GM12878 (cell line): Measurements from ENCODE around the gene BBC3.

ENCODE experiments used
- ESRRA ChIP-seq: IDR thresholded peaks from 2 replicates; pipeline ENCODE4 v1.6.1; 2012; ENCODE audit warnings: mild to moderate bottlenecking, low read length, improper control_type of control experiment
- FOXM1 ChIP-seq: IDR thresholded peaks from 2 replicates; pipeline ENCODE4 v1.6.1; 2012; ENCODE audit warnings: low read depth, mild to moderate bottlenecking, inconsistent platforms, low read length, moderate library complexity
- KLF5 ChIP-seq: fragments of 450-650 bp; IDR thresholded peaks from 2 replicates; pipeline ENCODE4 v1.6.1; 2014; ENCODE audit warnings: mild to moderate bottlenecking; ENCODE audit not compliant: partially characterized antibody
- TCF3 ChIP-seq: IDR thresholded peaks from 2 replicates; pipeline ENCODE4 v1.6.1; 2012; ENCODE audit warnings: low read depth, mild to moderate bottlenecking, low read length, borderline replicate concordance; ENCODE audit not compliant: insufficient read depth
- ZNF384 ChIP-seq: IDR thresholded peaks from 2 replicates; pipeline ENCODE4 v1.6.1; 2012; ENCODE audit warnings: low read depth, mild to moderate bottlenecking, low read length, improper control_type of control experiment, borderline replicate concordance
- TF ChIP-seq, protein P1 (sequence below), 3 experiments: IDR thresholded peaks in 2 of 3; conservative IDR thresholded peaks in 1 of 3; 2 replicates each; pipeline ENCODE4 v1.5.1; 2011; ENCODE audit warnings: low read depth in 3 of 3, low read length in 3 of 3, mild to moderate bottlenecking in 3 of 3, control low read depth in 2 of 3, moderate library complexity in 2 of 3, inconsistent platforms in 1 of 3, mixed read lengths in 1 of 3; ENCODE audit not compliant: control insufficient read depth in 2 of 3, insufficient read depth in 1 of 3; ENCODE audit errors: extremely low read depth in 1 of 3
- TF ChIP-seq, protein P2 (sequence below): fragments of 450-650 bp; IDR thresholded peaks from 2 replicates; pipeline ENCODE4 v1.6.1; 2016; ENCODE audit warnings: mild to moderate bottlenecking, moderate library complexity, borderline replicate concordance
- TF ChIP-seq, protein P3 (sequence below): IDR thresholded peaks from 2 replicates; pipeline ENCODE4 v1.6.1; 2012; ENCODE audit warnings: mild to moderate bottlenecking, low read depth, low read length
- TF ChIP-seq, protein P4 (sequence below): IDR thresholded peaks from 2 replicates; pipeline ENCODE4 v1.6.1; 2012; ENCODE audit warnings: low read depth, low read length, improper control_type of control experiment
- TF ChIP-seq, protein P5 (sequence below): fragments of 450-650 bp; IDR thresholded peaks from 2 replicates; pipeline ENCODE4 v1.6.1; 2017; ENCODE audit warnings: mild to moderate bottlenecking, moderate library complexity

DNA sequence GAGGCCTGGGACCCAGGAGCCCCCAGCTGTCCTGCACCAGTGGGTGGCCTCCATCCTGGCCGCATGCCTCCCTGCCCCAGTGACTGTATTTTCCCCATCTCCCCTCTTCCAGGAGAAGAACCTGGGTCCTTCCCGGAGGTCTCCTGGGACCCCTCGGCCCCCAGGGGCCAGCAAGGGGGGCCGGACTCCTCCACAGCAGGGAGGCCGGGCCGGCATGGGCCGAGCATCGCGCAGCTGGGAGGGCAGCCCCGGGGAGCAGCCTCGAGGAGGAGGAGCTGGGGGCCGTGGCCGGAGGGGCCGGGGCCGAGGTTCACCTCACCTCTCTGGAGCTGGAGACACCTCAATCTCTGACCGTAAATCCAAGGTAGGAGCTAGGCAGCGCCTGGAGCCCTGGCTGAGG is 29.5 kb upstream of the BBC3 start:
- TF ChIP-seq, protein P1, sequence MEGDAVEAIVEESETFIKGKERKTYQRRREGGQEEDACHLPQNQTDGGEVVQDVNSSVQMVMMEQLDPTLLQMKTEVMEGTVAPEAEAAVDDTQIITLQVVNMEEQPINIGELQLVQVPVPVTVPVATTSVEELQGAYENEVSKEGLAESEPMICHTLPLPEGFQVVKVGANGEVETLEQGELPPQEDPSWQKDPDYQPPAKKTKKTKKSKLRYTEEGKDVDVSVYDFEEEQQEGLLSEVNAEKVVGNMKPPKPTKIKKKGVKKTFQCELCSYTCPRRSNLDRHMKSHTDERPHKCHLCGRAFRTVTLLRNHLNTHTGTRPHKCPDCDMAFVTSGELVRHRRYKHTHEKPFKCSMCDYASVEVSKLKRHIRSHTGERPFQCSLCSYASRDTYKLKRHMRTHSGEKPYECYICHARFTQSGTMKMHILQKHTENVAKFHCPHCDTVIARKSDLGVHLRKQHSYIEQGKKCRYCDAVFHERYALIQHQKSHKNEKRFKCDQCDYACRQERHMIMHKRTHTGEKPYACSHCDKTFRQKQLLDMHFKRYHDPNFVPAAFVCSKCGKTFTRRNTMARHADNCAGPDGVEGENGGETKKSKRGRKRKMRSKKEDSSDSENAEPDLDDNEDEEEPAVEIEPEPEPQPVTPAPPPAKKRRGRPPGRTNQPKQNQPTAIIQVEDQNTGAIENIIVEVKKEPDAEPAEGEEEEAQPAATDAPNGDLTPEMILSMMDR (IDR thresholded peaks at IDR 0.05 in 2 of 3, conservative IDR thresholded peaks at IDR 0.05 in 1 of 3; ENCODE audit: control insufficient read depth in 2 of 3, extremely low read depth in 1 of 3, insufficient read depth in 1 of 3, low read depth in 3 of 3, low read length in 3 of 3) = no peak
- TF ChIP-seq ZNF384 = no peak
- no peak for TF ChIP-seq TCF3
- no peak for TF ChIP-seq FOXM1
- no peak for TF ChIP-seq ESRRA
- TF ChIP-seq, protein P2, sequence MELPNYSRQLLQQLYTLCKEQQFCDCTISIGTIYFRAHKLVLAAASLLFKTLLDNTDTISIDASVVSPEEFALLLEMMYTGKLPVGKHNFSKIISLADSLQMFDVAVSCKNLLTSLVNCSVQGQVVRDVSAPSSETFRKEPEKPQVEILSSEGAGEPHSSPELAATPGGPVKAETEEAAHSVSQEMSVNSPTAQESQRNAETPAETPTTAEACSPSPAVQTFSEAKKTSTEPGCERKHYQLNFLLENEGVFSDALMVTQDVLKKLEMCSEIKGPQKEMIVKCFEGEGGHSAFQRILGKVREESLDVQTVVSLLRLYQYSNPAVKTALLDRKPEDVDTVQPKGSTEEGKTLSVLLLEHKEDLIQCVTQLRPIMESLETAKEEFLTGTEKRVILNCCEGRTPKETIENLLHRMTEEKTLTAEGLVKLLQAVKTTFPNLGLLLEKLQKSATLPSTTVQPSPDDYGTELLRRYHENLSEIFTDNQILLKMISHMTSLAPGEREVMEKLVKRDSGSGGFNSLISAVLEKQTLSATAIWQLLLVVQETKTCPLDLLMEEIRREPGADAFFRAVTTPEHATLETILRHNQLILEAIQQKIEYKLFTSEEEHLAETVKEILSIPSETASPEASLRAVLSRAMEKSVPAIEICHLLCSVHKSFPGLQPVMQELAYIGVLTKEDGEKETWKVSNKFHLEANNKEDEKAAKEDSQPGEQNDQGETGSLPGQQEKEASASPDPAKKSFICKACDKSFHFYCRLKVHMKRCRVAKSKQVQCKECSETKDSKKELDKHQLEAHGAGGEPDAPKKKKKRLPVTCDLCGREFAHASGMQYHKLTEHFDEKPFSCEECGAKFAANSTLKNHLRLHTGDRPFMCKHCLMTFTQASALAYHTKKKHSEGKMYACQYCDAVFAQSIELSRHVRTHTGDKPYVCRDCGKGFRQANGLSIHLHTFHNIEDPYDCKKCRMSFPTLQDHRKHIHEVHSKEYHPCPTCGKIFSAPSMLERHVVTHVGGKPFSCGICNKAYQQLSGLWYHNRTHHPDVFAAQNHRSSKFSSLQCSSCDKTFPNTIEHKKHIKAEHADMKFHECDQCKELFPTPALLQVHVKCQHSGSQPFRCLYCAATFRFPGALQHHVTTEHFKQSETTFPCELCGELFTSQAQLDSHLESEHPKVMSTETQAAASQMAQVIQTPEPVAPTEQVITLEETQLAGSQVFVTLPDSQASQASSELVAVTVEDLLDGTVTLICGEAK = no peak
- TF ChIP-seq, protein P3, sequence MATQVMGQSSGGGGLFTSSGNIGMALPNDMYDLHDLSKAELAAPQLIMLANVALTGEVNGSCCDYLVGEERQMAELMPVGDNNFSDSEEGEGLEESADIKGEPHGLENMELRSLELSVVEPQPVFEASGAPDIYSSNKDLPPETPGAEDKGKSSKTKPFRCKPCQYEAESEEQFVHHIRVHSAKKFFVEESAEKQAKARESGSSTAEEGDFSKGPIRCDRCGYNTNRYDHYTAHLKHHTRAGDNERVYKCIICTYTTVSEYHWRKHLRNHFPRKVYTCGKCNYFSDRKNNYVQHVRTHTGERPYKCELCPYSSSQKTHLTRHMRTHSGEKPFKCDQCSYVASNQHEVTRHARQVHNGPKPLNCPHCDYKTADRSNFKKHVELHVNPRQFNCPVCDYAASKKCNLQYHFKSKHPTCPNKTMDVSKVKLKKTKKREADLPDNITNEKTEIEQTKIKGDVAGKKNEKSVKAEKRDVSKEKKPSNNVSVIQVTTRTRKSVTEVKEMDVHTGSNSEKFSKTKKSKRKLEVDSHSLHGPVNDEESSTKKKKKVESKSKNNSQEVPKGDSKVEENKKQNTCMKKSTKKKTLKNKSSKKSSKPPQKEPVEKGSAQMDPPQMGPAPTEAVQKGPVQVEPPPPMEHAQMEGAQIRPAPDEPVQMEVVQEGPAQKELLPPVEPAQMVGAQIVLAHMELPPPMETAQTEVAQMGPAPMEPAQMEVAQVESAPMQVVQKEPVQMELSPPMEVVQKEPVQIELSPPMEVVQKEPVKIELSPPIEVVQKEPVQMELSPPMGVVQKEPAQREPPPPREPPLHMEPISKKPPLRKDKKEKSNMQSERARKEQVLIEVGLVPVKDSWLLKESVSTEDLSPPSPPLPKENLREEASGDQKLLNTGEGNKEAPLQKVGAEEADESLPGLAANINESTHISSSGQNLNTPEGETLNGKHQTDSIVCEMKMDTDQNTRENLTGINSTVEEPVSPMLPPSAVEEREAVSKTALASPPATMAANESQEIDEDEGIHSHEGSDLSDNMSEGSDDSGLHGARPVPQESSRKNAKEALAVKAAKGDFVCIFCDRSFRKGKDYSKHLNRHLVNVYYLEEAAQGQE = no peak
- TF ChIP-seq, protein P4, sequence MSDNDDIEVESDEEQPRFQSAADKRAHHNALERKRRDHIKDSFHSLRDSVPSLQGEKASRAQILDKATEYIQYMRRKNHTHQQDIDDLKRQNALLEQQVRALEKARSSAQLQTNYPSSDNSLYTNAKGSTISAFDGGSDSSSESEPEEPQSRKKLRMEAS = no peak
- TF ChIP-seq, protein P5, sequence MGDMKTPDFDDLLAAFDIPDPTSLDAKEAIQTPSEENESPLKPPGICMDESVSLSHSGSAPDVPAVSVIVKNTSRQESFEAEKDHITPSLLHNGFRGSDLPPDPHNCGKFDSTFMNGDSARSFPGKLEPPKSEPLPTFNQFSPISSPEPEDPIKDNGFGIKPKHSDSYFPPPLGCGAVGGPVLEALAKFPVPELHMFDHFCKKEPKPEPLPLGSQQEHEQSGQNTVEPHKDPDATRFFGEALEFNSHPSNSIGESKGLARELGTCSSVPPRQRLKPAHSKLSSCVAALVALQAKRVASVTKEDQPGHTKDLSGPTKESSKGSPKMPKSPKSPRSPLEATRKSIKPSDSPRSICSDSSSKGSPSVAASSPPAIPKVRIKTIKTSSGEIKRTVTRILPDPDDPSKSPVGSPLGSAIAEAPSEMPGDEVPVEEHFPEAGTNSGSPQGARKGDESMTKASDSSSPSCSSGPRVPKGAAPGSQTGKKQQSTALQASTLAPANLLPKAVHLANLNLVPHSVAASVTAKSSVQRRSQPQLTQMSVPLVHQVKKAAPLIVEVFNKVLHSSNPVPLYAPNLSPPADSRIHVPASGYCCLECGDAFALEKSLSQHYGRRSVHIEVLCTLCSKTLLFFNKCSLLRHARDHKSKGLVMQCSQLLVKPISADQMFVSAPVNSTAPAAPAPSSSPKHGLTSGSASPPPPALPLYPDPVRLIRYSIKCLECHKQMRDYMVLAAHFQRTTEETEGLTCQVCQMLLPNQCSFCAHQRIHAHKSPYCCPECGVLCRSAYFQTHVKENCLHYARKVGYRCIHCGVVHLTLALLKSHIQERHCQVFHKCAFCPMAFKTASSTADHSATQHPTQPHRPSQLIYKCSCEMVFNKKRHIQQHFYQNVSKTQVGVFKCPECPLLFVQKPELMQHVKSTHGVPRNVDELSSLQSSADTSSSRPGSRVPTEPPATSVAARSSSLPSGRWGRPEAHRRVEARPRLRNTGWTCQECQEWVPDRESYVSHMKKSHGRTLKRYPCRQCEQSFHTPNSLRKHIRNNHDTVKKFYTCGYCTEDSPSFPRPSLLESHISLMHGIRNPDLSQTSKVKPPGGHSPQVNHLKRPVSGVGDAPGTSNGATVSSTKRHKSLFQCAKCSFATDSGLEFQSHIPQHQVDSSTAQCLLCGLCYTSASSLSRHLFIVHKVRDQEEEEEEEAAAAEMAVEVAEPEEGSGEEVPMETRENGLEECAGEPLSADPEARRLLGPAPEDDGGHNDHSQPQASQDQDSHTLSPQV = no peak
- no peak for TF ChIP-seq KLF5
